SK-N-SH (cell line): Measurements from ENCODE around the gene CELF2. TPM values are rescaled to one million over a fixed set of nuclear protein-coding genes. Genes with fewer than 3 reads are reported as not detected.

Experiments used
- CTCF ChIA-PET: fragments of 300-600, 350-600 bp; formaldehyde crosslinking; extraction: SDS; loops from one replicate; lab custom pipeline; 2021; lab: Yijun Ruan, JAX
- POLR2A ChIA-PET: fragments of 350-600 bp; sonication (Branson Sonifier 250); formaldehyde crosslinking; extraction: SDS; loops from one replicate; lab custom pipeline; 2020; ENCODE audit warnings: antibody characterized with exemption, inconsistent platforms; lab: Yijun Ruan, JAX
- DNase-seq: peaks from one replicate; pipeline ENCODE4 v3.0.0; 2012
- H2AFZ ChIP-seq: fragments of 200-600 bp; sonication (generic); 2 replicates; pipeline ENCODE4 v1.8.1; 2016; ENCODE audit warnings: antibody characterized with exemption, mild to moderate bottlenecking, low read depth
- H3F3A ChIP-seq: fragments of 200-600 bp; sonication (generic); replicated peaks from 2 replicates; pipeline ENCODE3; 2016; ENCODE audit warnings: antibody characterized with exemption, mild to moderate bottlenecking; ENCODE audit not compliant: insufficient read depth
- H3K27ac ChIP-seq, 2 experiments: fragments of 200-500 bp in 1 of 2; fragments of 200-600 bp in 1 of 2; sonication (Bioruptor generic) in 1 of 2; sonication (generic), shearing (Covaris generic) in 1 of 2; 2 replicates each; pipeline versions ENCODE4 v1.5.1 to v1.6.1; 2014 to 2016; ENCODE audit warnings: low read depth in 2 of 2, inconsistent platforms in 1 of 2, low read length in 1 of 2, mild to moderate bottlenecking in 1 of 2, mixed read lengths in 1 of 2
- H3K27me3 ChIP-seq: fragments of 200-600 bp; sonication (generic), shearing (Covaris generic); 2 replicates; pipeline ENCODE4 v1.6.1; 2016; ENCODE audit warnings: mixed run types; ENCODE audit not compliant: insufficient read depth
- H3K36me3 ChIP-seq, 2 experiments: fragments of 200-500 bp in 1 of 2; fragments of 200-600 bp in 1 of 2; sonication (Bioruptor generic) in 1 of 2; sonication (generic) in 1 of 2; replicated peaks in 1 of 2; 2 replicates each; pipeline versions ENCODE3 to v1.5.1; 2014 to 2016; ENCODE audit warnings: low read length in 1 of 2, mild to moderate bottlenecking in 1 of 2; ENCODE audit not compliant: insufficient read depth in 2 of 2, control insufficient read depth in 1 of 2
- H3K4me1 ChIP-seq, 2 experiments: fragments of 200-500 bp in 1 of 2; fragments of 200-600 bp in 1 of 2; sonication (Bioruptor generic) in 1 of 2; sonication (generic), shearing (Covaris generic) in 1 of 2; 2 replicates each; pipeline versions ENCODE4 v1.5.1 to v1.6.1; 2014 to 2016; ENCODE audit warnings: low read depth in 1 of 2, low read length in 1 of 2, mixed run types in 1 of 2; ENCODE audit not compliant: insufficient read depth in 2 of 2, control insufficient read depth in 1 of 2
- H3K4me2 ChIP-seq: fragments of 200-600 bp; sonication (generic), shearing (Covaris generic); 2 replicates; pipeline ENCODE4 v1.6.1; 2017; ENCODE audit warnings: mixed run types
- H3K4me3 ChIP-seq, 2 experiments: fragments of 200-500 bp in 1 of 2; fragments of 200-600 bp in 1 of 2; sonication (Bioruptor generic) in 1 of 2; sonication (generic), shearing (Covaris generic) in 1 of 2; 2 replicates each; pipeline versions ENCODE4 v1.5.1 to v1.8.1; 2014 to 2016; ENCODE audit warnings: low read depth in 2 of 2, inconsistent platforms in 1 of 2, low read length in 1 of 2, mild to moderate bottlenecking in 1 of 2, mixed read lengths in 1 of 2, moderate library complexity in 1 of 2
- H3K79me2 ChIP-seq: fragments of 200-600 bp; sonication (generic); 2 replicates; pipeline ENCODE4 v1.8.1; 2017; ENCODE audit warnings: mild to moderate bottlenecking; ENCODE audit not compliant: insufficient read depth
- H3K9ac ChIP-seq: fragments of 200-600 bp; sonication (generic); 2 replicates; pipeline ENCODE4 v1.6.1; 2017; ENCODE audit warnings: mixed run types
- H3K9me2 ChIP-seq: fragments of 200-600 bp; sonication (generic); 2 replicates; pipeline ENCODE4 v1.6.1; 2017; ENCODE audit warnings: mixed run types
- H3K9me3 ChIP-seq: fragments of 200-600 bp; sonication (generic); 2 replicates; pipeline ENCODE4 v1.6.1; 2017; ENCODE audit warnings: mixed run types, mild to moderate bottlenecking, moderate library complexity
- H4K20me1 ChIP-seq: fragments of 200-600 bp; sonication (generic); 2 replicates; pipeline ENCODE4 v1.6.1; 2017; ENCODE audit warnings: mild to moderate bottlenecking, mixed run types; ENCODE audit not compliant: insufficient read depth
- CTCF ChIP-seq: fragments of 200-600 bp; sonication (generic); IDR thresholded peaks from 2 replicates; pipeline ENCODE4 v1.6.1; 2017; ENCODE audit warnings: antibody characterized with exemption, mild to moderate bottlenecking, moderate library complexity
- FOSL2 ChIP-seq: IDR thresholded peaks from 2 replicates; pipeline ENCODE4 v1.4.0; 2012; ENCODE audit warnings: low read depth, mild to moderate bottlenecking, moderate library complexity, borderline replicate concordance
- FOXJ3 ChIP-seq: sonication (generic); formaldehyde crosslinking; IDR thresholded peaks from 2 replicates; pipeline ENCODE4 v1.5.1; 2020; ENCODE audit warnings: mild to moderate bottlenecking, missing genetic modification reagents
- GABPA ChIP-seq: IDR thresholded peaks from 2 replicates; pipeline ENCODE4 v1.4.0; 2012; ENCODE audit warnings: low read depth, mild to moderate bottlenecking
- GATA2 ChIP-seq: sonication (generic); formaldehyde crosslinking; IDR thresholded peaks from 2 replicates; pipeline ENCODE4 v1.5.0; 2020; ENCODE audit warnings: mild to moderate bottlenecking, missing genetic modification reagents
- NFIC ChIP-seq: IDR thresholded peaks from 2 replicates; pipeline ENCODE4 v1.4.0; 2012; ENCODE audit warnings: borderline replicate concordance
- NRF1 ChIP-seq: IDR thresholded peaks from 2 replicates; pipeline ENCODE4 v1.6.1; 2012; ENCODE audit warnings: low read depth, mild to moderate bottlenecking, low read length
- PBX3 ChIP-seq: IDR thresholded peaks from 2 replicates; pipeline ENCODE4; 2012
- POLR2AphosphoS5 ChIP-seq: IDR thresholded peaks from 2 replicates; pipeline ENCODE4 v1.6.1; 2012; ENCODE audit warnings: low read depth, low read length
- RAD21 ChIP-seq: IDR thresholded peaks from 2 replicates; pipeline ENCODE4 v1.6.1; 2012; ENCODE audit warnings: mild to moderate bottlenecking, low read length
- RCOR1 ChIP-seq: fragments of 150-350 bp; IDR thresholded peaks from 2 replicates; pipeline ENCODE4 v1.6.1; 2017; ENCODE audit warnings: antibody characterized with exemption, low read length
- REST ChIP-seq: IDR thresholded peaks from 2 replicates; pipeline ENCODE4 v1.6.1; 2012; ENCODE audit warnings: mild to moderate bottlenecking, low read depth, low read length, moderate library complexity
- RFX5 ChIP-seq: IDR thresholded peaks from 2 replicates; pipeline ENCODE4 v1.6.1; 2012; ENCODE audit warnings: mild to moderate bottlenecking, improper control_type of control experiment, low read length
- SMC3 ChIP-seq: IDR thresholded peaks from 2 replicates; pipeline ENCODE4 v1.6.1; 2012; ENCODE audit warnings: low read depth, low read length, improper control_type of control experiment
- TCF12 ChIP-seq: IDR thresholded peaks from 2 replicates; pipeline ENCODE4 v1.4.0; 2012
- USF2 ChIP-seq: fragments of 150-350 bp; IDR thresholded peaks from 2 replicates; pipeline ENCODE4 v1.6.1; 2017; ENCODE audit warnings: antibody characterized with exemption, low read length, low read depth, borderline replicate concordance
- ZBTB33 ChIP-seq: IDR thresholded peaks from 2 replicates; pipeline ENCODE4 v1.4.0; 2012; ENCODE audit warnings: low read depth, borderline replicate concordance
- WGBS: methylation state at CpG from one replicate; pipeline ENCODE4 v1.1.6; 2017; ENCODE audit warnings: low lambda C conversion rate; 5-methylcytosine and 5-hydroxymethylcytosine counted together
- polyA plus RNA-seq, 3 experiments: library from polyadenylated mRNA; depleted of rRNA; stranded (reverse); fragments of >200 nt; gene quantifications; 2 replicates each; pipeline ENCODE4 v1.2.3, GENCODE V29; 2012

The CELF2 gene
- polyA plus RNA-seq, 1 of the 3 experiments (the other 2 are of a cell fraction), result 0.03 TPM

GRCh38 chr10:11243425-11244222 lies 226.0 kb downstream of the CELF2 start:
- no peak overlapping the region for H3K4me3 ChIP-seq
- no peaks in the 10 kb centered on the region for H3F3A ChIP-seq
- TF ChIP-seq ZBTB33 (no peak), USF2 (no peak), TCF12 (no peak), CTCF (no peak), RAD21 (no peak), GATA2 (CRISPR knock-in tag) (no peak), FOSL2 (no peak), GABPA (no peak), REST (no peak), PBX3 (no peak), RCOR1 (no peak), RFX5 (no peak), FOXJ3 (CRISPR knock-in tag) (no peak), POLR2AphosphoS5 (no peak), NFIC (no peak), NRF1 (no peak), SMC3 (no peak)
- no peaks in the 10 kb centered on the region for H3K9me2 ChIP-seq
- no peaks in the 10 kb centered on the region for H4K20me1 ChIP-seq
- H3K9me3 ChIP-seq, result no peaks in the 10 kb centered on the region
- no peaks in the 10 kb centered on the region for H3K79me2 ChIP-seq
- no peak overlapping the region for H2AFZ ChIP-seq
- no peak overlapping the region for H3K9ac ChIP-seq
- no peak for DNase-seq
- no peaks in the 10 kb centered on the region for H3K36me3 ChIP-seq
- CTCF ChIA-PET, result interaction anchor here (0.6 to 0.7 kb wide), 2 partner anchors 17 to 110 kb away, joined by 3 read pairs; no protein-coding TSS in a partner anchor
- H3K27ac ChIP-seq, result no peak overlapping the region
- H3K4me2 ChIP-seq, result no peak overlapping the region
- H3K4me1 ChIP-seq, result no peaks in the 10 kb centered on the region
- no peaks in the 10 kb centered on the region for H3K27me3 ChIP-seq
- POLR2A ChIA-PET, result no interaction called here
- WGBS, result 52% methylated on average over 10 of the region's 12 CpGs
